ENCODE results near the gene MPP3.
A peak's percentile ranks its signal among the peaks of the same experiment; 100 is the strongest.

DNA sequence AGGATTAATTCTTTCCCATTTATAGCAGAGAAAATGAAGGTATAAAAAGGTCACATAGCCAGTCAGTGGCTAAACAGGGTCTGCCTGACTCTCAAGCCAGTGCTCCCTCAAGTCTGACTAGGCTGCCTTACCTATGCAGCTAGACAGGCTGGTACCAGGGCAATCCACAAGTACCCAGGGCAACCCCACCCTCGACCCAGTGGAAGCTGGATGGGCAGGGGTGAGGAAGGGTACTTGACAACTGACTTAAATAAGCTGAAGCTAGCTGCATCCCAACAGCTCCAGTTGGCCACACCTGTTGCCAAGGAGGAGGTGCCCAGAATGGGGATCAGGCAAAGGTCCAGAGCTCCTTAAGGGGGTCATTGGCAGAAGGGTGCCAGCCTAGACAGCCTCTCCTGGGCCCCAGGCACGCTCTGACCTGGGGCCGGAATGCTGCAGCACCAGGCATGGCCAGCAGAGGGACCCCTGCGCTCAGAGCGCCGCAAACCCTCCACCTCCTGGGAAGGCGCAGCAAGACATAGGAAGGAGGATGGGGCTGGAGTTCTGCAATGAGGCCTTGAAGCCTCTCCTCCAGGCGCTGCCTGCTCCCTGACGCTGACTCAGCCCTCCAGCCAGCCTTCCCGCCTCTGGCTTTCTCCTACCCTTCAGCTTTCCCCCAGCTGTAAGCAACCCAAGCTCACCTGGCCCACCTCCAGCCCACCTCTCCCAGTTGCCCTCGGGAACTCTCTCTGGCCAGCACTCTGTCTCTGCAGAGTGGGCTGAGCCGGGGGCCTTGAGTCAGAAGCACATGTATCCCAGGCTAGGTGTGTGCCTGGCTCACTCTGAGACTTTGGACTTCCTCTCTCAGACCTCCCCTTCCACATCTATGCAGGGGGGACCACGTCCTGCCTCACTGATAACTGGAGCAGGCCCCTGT lies 45.6 kb upstream of the MPP3 start:
- TF ChIP-seq, protein P1, sequence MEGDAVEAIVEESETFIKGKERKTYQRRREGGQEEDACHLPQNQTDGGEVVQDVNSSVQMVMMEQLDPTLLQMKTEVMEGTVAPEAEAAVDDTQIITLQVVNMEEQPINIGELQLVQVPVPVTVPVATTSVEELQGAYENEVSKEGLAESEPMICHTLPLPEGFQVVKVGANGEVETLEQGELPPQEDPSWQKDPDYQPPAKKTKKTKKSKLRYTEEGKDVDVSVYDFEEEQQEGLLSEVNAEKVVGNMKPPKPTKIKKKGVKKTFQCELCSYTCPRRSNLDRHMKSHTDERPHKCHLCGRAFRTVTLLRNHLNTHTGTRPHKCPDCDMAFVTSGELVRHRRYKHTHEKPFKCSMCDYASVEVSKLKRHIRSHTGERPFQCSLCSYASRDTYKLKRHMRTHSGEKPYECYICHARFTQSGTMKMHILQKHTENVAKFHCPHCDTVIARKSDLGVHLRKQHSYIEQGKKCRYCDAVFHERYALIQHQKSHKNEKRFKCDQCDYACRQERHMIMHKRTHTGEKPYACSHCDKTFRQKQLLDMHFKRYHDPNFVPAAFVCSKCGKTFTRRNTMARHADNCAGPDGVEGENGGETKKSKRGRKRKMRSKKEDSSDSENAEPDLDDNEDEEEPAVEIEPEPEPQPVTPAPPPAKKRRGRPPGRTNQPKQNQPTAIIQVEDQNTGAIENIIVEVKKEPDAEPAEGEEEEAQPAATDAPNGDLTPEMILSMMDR (conservative IDR thresholded peaks at IDR 0.05; ENCODE audit: low read depth, low read length): peak; percentile 96
- TF ChIP-seq EZH2 (IDR thresholded peaks at IDR 0.05; ENCODE audit: low read length, unreplicated experiment) (no peak), EZH2phosphoT487 (IDR thresholded peaks at IDR 0.05; ENCODE audit: borderline replicate concordance, low read length) (no peak)
